Amniotic stem cell (primary cell): ENCODE data around the gene BANP.
"Not testable (repeated sequence)": the region's sequence is repeated elsewhere in the genome, so short reads cannot be mapped to it uniquely, and the experiment has no call there.

Experiments
- DNase-seq: peaks from one replicate; lab custom pipeline; 2025; lab: John Stamatoyannopoulos, UW

BANP gene

GRCh38 chr16:88088611-88089010 is 137.4 kb downstream of the BANP start:
- not testable (repeated sequence) for DNase-seq

GRCh38 chr16:88089071-88089470 is 137.8 kb downstream of the BANP start:
- not testable (repeated sequence) for DNase-seq

GRCh38 chr16:88089632-88090376 is 138.6 kb downstream of the BANP start:
- not testable (repeated sequence) for DNase-seq

GRCh38 chr16:88090377-88091175 is 139.3 kb downstream of the BANP start:
- not testable (repeated sequence) for DNase-seq

- not testable (repeated sequence) for DNase-seq
Observed at GRCh38 chr16:88091221-88091971, 140.2 kb downstream of the BANP start.

GRCh38 chr16:88091972-88092302 is 140.7 kb downstream of the BANP start:
- not testable (repeated sequence) for DNase-seq

GRCh38 chr16:88092791-88093555 is 141.7 kb downstream of the BANP start:
- not testable (repeated sequence) for DNase-seq

- not testable (repeated sequence) for DNase-seq
Observed at GRCh38 chr16:88093556-88094252, 142.5 kb downstream of the BANP start.

GRCh38 chr16:88094253-88094575 is 143.0 kb downstream of the BANP start:
- not testable (repeated sequence) for DNase-seq

- DNase-seq: not testable (repeated sequence)
Observed at GRCh38 chr16:88094900-88095299, 143.7 kb downstream of the BANP start.

GRCh38 chr16:88096659-88097058 is 145.4 kb downstream of the BANP start:
- DNase-seq: not testable (repeated sequence)

- DNase-seq: peak; percentile 44
Observed at GRCh38 chr16:88098731-88099562, 147.7 kb downstream of the BANP start.

- no peak for DNase-seq
Observed at GRCh38 chr16:88099563-88099890, 148.3 kb downstream of the BANP start.

- DNase-seq: not testable (repeated sequence)
Observed at GRCh38 chr16:88099956-88100355, 148.7 kb downstream of the BANP start.

- not testable (repeated sequence) for DNase-seq
Observed at GRCh38 chr16:88100801-88101622, 149.8 kb downstream of the BANP start.

GRCh38 chr16:88101623-88102105 is 150.4 kb downstream of the BANP start:
- DNase-seq: not testable (repeated sequence)

GRCh38 chr16:88102597-88102996 is 151.4 kb downstream of the BANP start:
- DNase-seq: no peak

GRCh38 chr16:88103011-88103410 is 151.8 kb downstream of the BANP start:
- DNase-seq: no peak

GRCh38 chr16:88103581-88104188 is 152.5 kb downstream of the BANP start:
- DNase-seq: no peak
